Gastroesophageal sphincter (tissue), 3 donors: ENCODE measurements around the gene ZFP2.
A peak's percentile ranks its signal among the peaks of the same experiment; 100 is the strongest.

Experiments used
- CTCF ChIP-seq, 4 experiments: fragments of 200-600 bp in 2 of 4; fragments of 450-650 bp in 2 of 4; sonication (generic) in 1 of 4; IDR thresholded peaks; one replicate each; pipeline ENCODE4 v1.5.1; 2017 to 2019; ENCODE audit warnings: antibody characterized with exemption in 4 of 4, mild to moderate bottlenecking in 2 of 4, moderate library complexity in 2 of 4
- EP300 ChIP-seq: sonication (generic); formaldehyde crosslinking; IDR thresholded peaks from one replicate; pipeline ENCODE4 v1.6.1; 2017; ENCODE audit warnings: antibody characterized with exemption, mild to moderate bottlenecking
- POLR2A ChIP-seq, 2 donors: fragments of 450-650 bp; IDR thresholded peaks; one replicate each; pipeline ENCODE4 v1.6.1; 2017; ENCODE audit warnings: antibody characterized with exemption in 2 of 2, mild to moderate bottlenecking in 2 of 2, moderate library complexity in 1 of 2
- POLR2AphosphoS5 ChIP-seq: sonication (generic); formaldehyde crosslinking; IDR thresholded peaks from one replicate; pipeline ENCODE4 v1.6.1; 2017; ENCODE audit warnings: antibody characterized with exemption

- peak; percentile 80 for TF ChIP-seq POLR2AphosphoS5
- TF ChIP-seq CTCF (IDR thresholded peaks at IDR 0.05): peak in 1 of 4 experiments; percentile 38
- peak; percentile 45 to 47 for TF ChIP-seq POLR2A (IDR thresholded peaks at IDR 0.05)
- no peak for TF ChIP-seq EP300
These were observed 35.8 kb upstream of the ZFP2 start, which contains the start of gene ZNF354B for GRCh38 chr5:178859625-178860521.
